OCI-LY3 (cell line): ENCODE results near the gene TGFBR1.

Source experiments
- EZH2phosphoT487 ChIP-seq: fragments of 200-600 bp; shearing (Covaris generic); IDR thresholded peaks from 2 replicates; pipeline ENCODE4 v1.6.1; 2018; ENCODE audit warnings: antibody characterized with exemption, mixed run types, low read depth
- TF ChIP-seq, protein P1 (sequence below): fragments of 200-600, 300-600 bp; sonication (generic); IDR thresholded peaks from 2 replicates; pipeline ENCODE4 v1.5.1; 2014; ENCODE audit warnings: antibody characterized with exemption, low read length, low read depth

DNA sequence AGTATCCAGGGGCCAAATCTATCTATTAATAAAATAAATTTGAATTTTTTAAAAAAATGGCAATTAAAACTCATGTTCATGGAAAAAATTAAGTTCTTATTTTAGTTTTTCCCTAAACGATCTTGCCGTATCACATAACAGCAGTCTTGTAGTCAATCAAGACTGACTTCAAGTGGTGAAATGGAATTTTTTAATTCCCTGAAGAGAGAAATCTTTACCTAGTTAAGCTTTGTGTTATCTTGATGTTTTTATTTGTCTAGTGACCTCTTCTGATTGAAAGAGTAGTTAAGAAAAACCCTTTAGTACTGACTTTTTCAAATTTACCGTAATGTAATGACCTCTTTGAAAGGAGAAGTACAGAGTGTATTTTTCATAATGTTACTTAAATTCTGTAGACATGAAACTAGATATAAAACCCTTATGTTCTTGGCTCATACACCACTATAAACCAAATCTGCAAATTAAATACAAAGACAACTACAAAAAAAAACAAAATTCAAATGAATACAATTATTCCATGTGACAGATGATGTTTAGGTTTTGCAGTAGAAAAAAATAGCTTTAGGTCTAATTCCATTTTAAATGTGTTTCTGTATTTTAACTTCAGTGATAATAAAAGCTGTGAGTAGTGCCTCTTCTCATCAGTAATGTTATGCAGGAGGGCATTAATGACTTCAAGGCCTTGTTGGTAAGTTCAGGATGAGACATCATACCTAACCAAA, 19.8 kb downstream of the TGFBR1 start:
- TF ChIP-seq, protein P1, sequence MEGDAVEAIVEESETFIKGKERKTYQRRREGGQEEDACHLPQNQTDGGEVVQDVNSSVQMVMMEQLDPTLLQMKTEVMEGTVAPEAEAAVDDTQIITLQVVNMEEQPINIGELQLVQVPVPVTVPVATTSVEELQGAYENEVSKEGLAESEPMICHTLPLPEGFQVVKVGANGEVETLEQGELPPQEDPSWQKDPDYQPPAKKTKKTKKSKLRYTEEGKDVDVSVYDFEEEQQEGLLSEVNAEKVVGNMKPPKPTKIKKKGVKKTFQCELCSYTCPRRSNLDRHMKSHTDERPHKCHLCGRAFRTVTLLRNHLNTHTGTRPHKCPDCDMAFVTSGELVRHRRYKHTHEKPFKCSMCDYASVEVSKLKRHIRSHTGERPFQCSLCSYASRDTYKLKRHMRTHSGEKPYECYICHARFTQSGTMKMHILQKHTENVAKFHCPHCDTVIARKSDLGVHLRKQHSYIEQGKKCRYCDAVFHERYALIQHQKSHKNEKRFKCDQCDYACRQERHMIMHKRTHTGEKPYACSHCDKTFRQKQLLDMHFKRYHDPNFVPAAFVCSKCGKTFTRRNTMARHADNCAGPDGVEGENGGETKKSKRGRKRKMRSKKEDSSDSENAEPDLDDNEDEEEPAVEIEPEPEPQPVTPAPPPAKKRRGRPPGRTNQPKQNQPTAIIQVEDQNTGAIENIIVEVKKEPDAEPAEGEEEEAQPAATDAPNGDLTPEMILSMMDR, result no peak
- TF ChIP-seq EZH2phosphoT487, result no peak
